GM18526 (cell line): ENCODE measurements around the gene MAML2.

ENCODE experiments used
- POLR2A ChIP-seq: IDR thresholded peaks from 3 replicates; pipeline ENCODE4 v1.6.1; 2011; ENCODE audit not compliant: insufficient read length; ENCODE audit errors: extremely low read depth

Gene MAML2

GRCh38 chr11:96149743-96150555, 193.0 kb downstream of the MAML2 start:
- no peak for TF ChIP-seq POLR2A

- no peak for TF ChIP-seq POLR2A
Observed at GRCh38 chr11:96147906-96148486, 195.0 kb downstream of the MAML2 start.

- TF ChIP-seq POLR2A: no peak
Observed at GRCh38 chr11:96147186-96147585, 195.8 kb downstream of the MAML2 start.

GRCh38 chr11:96146765-96147164, 196.2 kb downstream of the MAML2 start:
- TF ChIP-seq POLR2A: no peak

- no peak for TF ChIP-seq POLR2A
Observed at GRCh38 chr11:96145163-96145585, 197.8 kb downstream of the MAML2 start.

GRCh38 chr11:96144553-96144952, 198.4 kb downstream of the MAML2 start:
- no peak for TF ChIP-seq POLR2A

- no peak for TF ChIP-seq POLR2A
Observed at GRCh38 chr11:96143041-96143521, 199.9 kb downstream of the MAML2 start.

- TF ChIP-seq POLR2A: no peak
Observed at GRCh38 chr11:96141626-96142025, 201.4 kb downstream of the MAML2 start.

- TF ChIP-seq POLR2A: no peak
Observed at GRCh38 chr11:96139691-96140090, 203.3 kb downstream of the MAML2 start.

- no peak for TF ChIP-seq POLR2A
Observed at GRCh38 chr11:96137373-96137772, 205.6 kb downstream of the MAML2 start.

- no peak for TF ChIP-seq POLR2A
Observed at GRCh38 chr11:96136613-96137298, 206.2 kb downstream of the MAML2 start.

- no peak for TF ChIP-seq POLR2A
Observed at GRCh38 chr11:96134602-96135001, 208.4 kb downstream of the MAML2 start.

- TF ChIP-seq POLR2A: no peak
Observed at GRCh38 chr11:96132437-96132836, 210.6 kb downstream of the MAML2 start.

GRCh38 chr11:96130061-96130620, 212.9 kb downstream of the MAML2 start:
- TF ChIP-seq POLR2A: no peak

- no peak for TF ChIP-seq POLR2A
Observed at GRCh38 chr11:96127596-96127959, 215.4 kb downstream of the MAML2 start.

GRCh38 chr11:96126917-96127595, 215.9 kb downstream of the MAML2 start:
- TF ChIP-seq POLR2A: no peak

GRCh38 chr11:96125400-96125799, 217.6 kb downstream of the MAML2 start:
- no peak for TF ChIP-seq POLR2A
